OCI-LY7 (cell line): ENCODE results near the gene GOLGA5. TPM values are rescaled to one million over a fixed set of nuclear protein-coding genes. Genes with fewer than 3 reads are reported as not detected.

Experiments
- BruUV-seq: library from RNA; stranded (reverse); fragments of 400-500 nt; replicated peaks from 2 replicates; lab custom pipeline; 2021; lab: Mats Ljungman, UMichigan
- CTCF ChIA-PET: fragments of 300-600 bp; sonication (Branson Sonifier 250); formaldehyde crosslinking; loops from one replicate; lab custom pipeline; 2022; ENCODE audit warnings: antibody characterized with exemption; ENCODE audit not compliant: unreplicated experiment; lab: Charles Lee
- POLR2A ChIA-PET: fragments of 300-600 bp; sonication (Branson Sonifier 250); formaldehyde crosslinking; loops from one replicate; lab custom pipeline; 2022; ENCODE audit warnings: antibody characterized with exemption; lab: Charles Lee
- DNase-seq: peaks from one replicate; pipeline ENCODE4 v3.0.0-alpha.2; 2015; ENCODE audit warnings: low spot score
- H2AFZ ChIP-seq: fragments of 200-600 bp; sonication (generic), shearing (Covaris generic); 2 replicates; pipeline ENCODE4 v1.6.1; 2014; ENCODE audit warnings: mild to moderate bottlenecking, antibody characterized with exemption, low read length, moderate library complexity
- H3K27ac ChIP-seq: fragments of 200-600 bp; sonication (generic); 2 replicates; pipeline ENCODE4 v1.5.1; 2014; ENCODE audit warnings: mixed run types, low read depth, mild to moderate bottlenecking, moderate library complexity, low read length, inconsistent platforms; ENCODE audit not compliant: poor library complexity, severe bottlenecking
- H3K36me3 ChIP-seq: fragments of 200-600 bp; sonication (generic); 2 replicates; pipeline ENCODE4 v1.6.1; 2014; ENCODE audit warnings: mild to moderate bottlenecking, antibody characterized with exemption, low read length, moderate library complexity, mixed read lengths; ENCODE audit not compliant: insufficient read depth
- H3K4me1 ChIP-seq: fragments of 200-600 bp; sonication (generic); 2 replicates; pipeline ENCODE4 v1.5.1; 2014; ENCODE audit warnings: mild to moderate bottlenecking, low read length; ENCODE audit not compliant: insufficient read depth, poor library complexity, severe bottlenecking
- H3K4me2 ChIP-seq: fragments of 200-600 bp; sonication (generic); 2 replicates; pipeline ENCODE4 v1.6.1; 2014; ENCODE audit warnings: mild to moderate bottlenecking, low read length
- H3K4me3 ChIP-seq: fragments of 200-600 bp; sonication (generic); 2 replicates; pipeline ENCODE4 v1.5.1; 2014; ENCODE audit warnings: mild to moderate bottlenecking, low read depth, low read length; ENCODE audit not compliant: poor library complexity, severe bottlenecking
- H3K79me2 ChIP-seq: fragments of 200-600 bp; sonication (generic); 2 replicates; pipeline ENCODE4 v1.6.1; 2016; ENCODE audit warnings: low read depth, mild to moderate bottlenecking, low read length, moderate library complexity, mixed read lengths; ENCODE audit not compliant: insufficient read depth
- H3K9me2 ChIP-seq: fragments of 200-600 bp; sonication (generic); 2 replicates; pipeline ENCODE4 v1.6.1; 2016; ENCODE audit warnings: mild to moderate bottlenecking, low read length, mixed read lengths; ENCODE audit not compliant: insufficient read depth
- H3K9me3 ChIP-seq: fragments of 200-600 bp; sonication (generic); 2 replicates; pipeline ENCODE4 v1.6.1; 2014; ENCODE audit warnings: mild to moderate bottlenecking, mixed run types, low read length, mixed read lengths
- H4K20me1 ChIP-seq: fragments of 200-600 bp; sonication (generic); 2 replicates; pipeline ENCODE4 v1.6.1; 2014; ENCODE audit warnings: mild to moderate bottlenecking, antibody characterized with exemption, low read length, moderate library complexity, mixed read lengths; ENCODE audit not compliant: insufficient read depth
- CTCF ChIP-seq: fragments of 200-600 bp; sonication (generic); conservative IDR thresholded peaks from 2 replicates; pipeline ENCODE4 v1.5.1; 2014; ENCODE audit warnings: mild to moderate bottlenecking, antibody characterized with exemption, low read length, moderate library complexity, mixed read lengths
- EZH2phosphoT487 ChIP-seq: fragments of 200-600 bp; sonication (generic); IDR thresholded peaks from 2 replicates; pipeline ENCODE4 v1.6.1; 2018; ENCODE audit warnings: low read depth, borderline replicate concordance, mild to moderate bottlenecking, mixed run types, antibody characterized with exemption, low read length, moderate library complexity, mixed read lengths
- intact Hi-C: fragments of 100-400 bp; cut with micrococcal nuclease; formaldehyde crosslinking; loops from one replicate; pipeline ENCODE4 v1.10.0; 2022; ENCODE audit not compliant: unreplicated experiment
- total RNA-seq, 2 experiments: library from RNA; depleted of rRNA in 1 of 2; stranded (reverse); fragments of >200 nt in 1 of 2; shearing (Covaris generic) in 1 of 2; gene quantifications; 2 replicates each; pipeline ENCODE4 v1.2.3, GENCODE V29; 2014 to 2022

The GOLGA5 gene
- total RNA-seq, 2 experiments from 2014 or later = 13.3 to 19.8 TPM

- H4K20me1 ChIP-seq = no peaks in the 10 kb centered on the region
- CTCF ChIA-PET = no interaction called here
- H3K4me1 ChIP-seq = no peaks in the 10 kb centered on the region
- TF ChIP-seq CTCF (no peak), EZH2phosphoT487 (no peak)
- POLR2A ChIA-PET = interaction anchor here (0.6 kb wide), 1 partner anchor 208 kb away, joined by 4 read pairs; no protein-coding TSS in a partner anchor
- no peak for DNase-seq
- H3K27ac ChIP-seq = no peak overlapping the region
- no peaks in the 10 kb centered on the region for H3K9me3 ChIP-seq
- H3K36me3 ChIP-seq = peaks cover 73% of the 10 kb centered on the region
- BruUV-seq = no TSS peak
- no peak overlapping the region for H2AFZ ChIP-seq
- no peak overlapping the region for H3K4me3 ChIP-seq
- intact Hi-C loops = no loop called here
- no peak overlapping the region for H3K4me2 ChIP-seq
- no peaks in the 10 kb centered on the region for H3K9me2 ChIP-seq
- H3K79me2 ChIP-seq = no peaks in the 10 kb centered on the region
Observed at GRCh38 chr14:92830902-92831301, 36.8 kb downstream of the GOLGA5 start.

DNA sequence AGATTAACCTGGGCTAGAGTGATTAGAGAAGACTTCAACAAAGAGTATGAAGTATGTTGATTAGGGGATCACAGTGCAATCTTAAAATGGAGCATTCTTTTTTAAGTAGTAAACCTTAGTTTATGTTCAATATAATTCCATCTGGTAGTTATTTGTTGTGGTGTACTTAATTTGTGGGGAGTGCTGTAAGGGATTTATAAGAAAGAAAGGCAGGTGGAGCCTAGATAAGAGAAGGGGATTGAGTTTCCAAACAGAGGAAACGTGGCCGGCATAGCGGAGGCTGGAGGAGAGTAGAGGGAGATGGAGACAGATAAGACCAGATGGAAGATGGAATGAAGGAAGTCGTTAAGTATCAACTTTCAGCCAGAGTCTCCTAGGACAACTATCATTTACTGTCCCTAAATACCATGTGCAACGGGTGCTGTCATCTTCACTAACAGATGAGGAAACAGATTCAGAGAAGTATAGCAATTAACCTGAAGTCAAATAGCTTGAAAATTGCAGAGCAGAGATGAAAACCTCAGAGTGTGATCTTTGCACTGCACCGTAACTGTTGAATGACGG, 38.1 kb downstream of the GOLGA5 start:
- Histone ChIP-seq H3K4me1 (no peaks in the 10 kb centered on the region), H3K9me2 (no peaks in the 10 kb centered on the region), H3K27ac (no peak overlapping the region), H3K4me2 (no peak overlapping the region), H3K79me2 (no peaks in the 10 kb centered on the region), H2AFZ (no peak overlapping the region), H3K9me3 (no peaks in the 10 kb centered on the region), H3K4me3 (no peak overlapping the region), H4K20me1 (no peaks in the 10 kb centered on the region), H3K36me3 (peaks cover 71% of the 10 kb centered on the region)
- CTCF ChIA-PET = interaction anchor here (0.6 kb wide), 1 partner anchor 585 kb away, joined by 4 read pairs; no protein-coding TSS in a partner anchor
- DNase-seq = no peak
- BruUV-seq = no TSS peak
- intact Hi-C loops = no loop called here
- no peak for TF ChIP-seq EZH2phosphoT487
- no peak for TF ChIP-seq CTCF
- POLR2A ChIA-PET = no interaction called here

GRCh38 chr14:92841930-92842329, 47.8 kb downstream of the GOLGA5 start:
- H3K4me2 ChIP-seq = no peak overlapping the region
- TF ChIP-seq CTCF (no peak), EZH2phosphoT487 (no peak)
- H3K4me3 ChIP-seq = no peak overlapping the region
- no peaks in the 10 kb centered on the region for H3K9me3 ChIP-seq
- intact Hi-C loops = no loop called here
- no peaks in the 10 kb centered on the region for H4K20me1 ChIP-seq
- H3K9me2 ChIP-seq = no peaks in the 10 kb centered on the region
- CTCF ChIA-PET = no interaction called here
- H3K36me3 ChIP-seq = peaks cover 31% of the 10 kb centered on the region
- no peak overlapping the region for H3K27ac ChIP-seq
- H3K79me2 ChIP-seq = no peaks in the 10 kb centered on the region
- DNase-seq = no peak
- POLR2A ChIA-PET = no interaction called here
- no TSS peak for BruUV-seq
- H3K4me1 ChIP-seq = no peaks in the 10 kb centered on the region
- H2AFZ ChIP-seq = no peak overlapping the region
